ENCODE data around the gene MRPL52.

DNA sequence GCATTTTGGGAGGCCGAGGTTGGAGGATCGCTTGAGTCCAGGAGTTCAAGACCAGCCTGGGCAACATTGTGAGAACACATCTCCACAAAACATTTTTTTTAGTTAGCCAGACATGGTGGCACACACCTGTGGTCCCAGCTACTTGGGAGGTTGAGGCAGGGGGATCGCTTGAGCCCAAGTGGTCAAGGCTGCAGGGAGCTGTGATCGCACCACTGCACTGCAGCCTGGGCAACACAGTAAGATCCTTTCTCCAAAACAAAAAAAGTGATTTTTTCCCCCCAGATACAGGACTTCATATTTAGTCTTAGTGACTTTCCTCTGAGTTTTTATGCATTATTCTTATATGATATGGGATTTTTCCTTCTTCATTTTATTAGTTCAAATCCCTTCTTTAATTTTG lies 43.0 kb upstream of the MRPL52 start:
- TF ChIP-seq CTCF (IDR thresholded peaks at IDR 0.05) (no peak), POLR2A (IDR thresholded peaks at IDR 0.05) (no peak)

Measured in heart left ventricle (tissue), 13 donors.